ENCODE measurements around the gene FOSL1. TPM values are rescaled to one million over a fixed set of nuclear protein-coding genes. Genes with fewer than 3 reads are reported as not detected.

Gene FOSL1
- total and polyA plus RNA-seq, 2 of the 13 experiments (the other 11 are each of a cell fraction or from before 2014, with no cell fraction given), result 4.0 to 4.1 TPM

- peak; percentile 88 for TF ChIP-seq THRA (CRISPR knock-in tag; IDR thresholded peaks at IDR 0.05; ENCODE audit: borderline replicate concordance)
- TF ChIP-seq MTF2 (CRISPR knock-in tag; IDR thresholded peaks at IDR 0.05; ENCODE audit: borderline replicate concordance), result no peak
- no peak for TF ChIP-seq SP140L (CRISPR knock-in tag; IDR thresholded peaks at IDR 0.05; ENCODE audit: borderline replicate concordance)
- peak; percentile 27; the same call in 1 of the 2 replicates for TF ChIP-seq ZSCAN5A (CRISPR knock-in tag; IDR thresholded peaks at IDR 0.05; ENCODE audit: borderline replicate concordance)
- TF ChIP-seq RBFOX2 (IDR thresholded peaks at IDR 0.05; ENCODE audit: low read depth, low read length), result peak; percentile 71
- 0 out of 2 replicates have a peak, but pooled peaks have one; percentile 25 for TF ChIP-seq DNMT1 (CRISPR knock-in tag; IDR thresholded peaks at IDR 0.05)
- no peak for TF ChIP-seq ZNF597 (CRISPR knock-in tag; IDR thresholded peaks at IDR 0.05)
- no peak for TF ChIP-seq ZNF230 (CRISPR knock-in tag; IDR thresholded peaks at IDR 0.05)
- peak; percentile 55; the same call in 1 of the 2 replicates for TF ChIP-seq TFE3 (CRISPR knock-in tag; IDR thresholded peaks at IDR 0.05)
- TF ChIP-seq SMC3 (IDR thresholded peaks at IDR 0.05; ENCODE audit: low read length), result no peak
- peak; percentile 92; the same call in 1 of the 2 replicates for TF ChIP-seq KLF15 (CRISPR knock-in tag; IDR thresholded peaks at IDR 0.05; ENCODE audit: borderline replicate concordance)
- TF ChIP-seq TEAD2 (CRISPR knock-in tag; IDR thresholded peaks at IDR 0.05), result no peak
- 0 out of 2 replicates have a peak, but pooled peaks have one; percentile 5 for TF ChIP-seq DR1 (CRISPR knock-in tag; IDR thresholded peaks at IDR 0.05)
- peak; percentile 80 for TF ChIP-seq CBX1 (IDR thresholded peaks at IDR 0.05; ENCODE audit: low read depth)
- TF ChIP-seq ZNF605 (CRISPR knock-in tag; IDR thresholded peaks at IDR 0.05), result no peak
- no peak for TF ChIP-seq SIX1 (CRISPR knock-in tag; IDR thresholded peaks at IDR 0.05; ENCODE audit: borderline replicate concordance)
- no peak for TF ChIP-seq ZNF414 (CRISPR knock-in tag; IDR thresholded peaks at IDR 0.05)
- peak; percentile 68; the same call in 1 of the 2 replicates for TF ChIP-seq ZNF782 (CRISPR knock-in tag; IDR thresholded peaks at IDR 0.05; ENCODE audit: borderline replicate concordance)
- peak; percentile 85 for TF ChIP-seq ZNF776 (CRISPR knock-in tag; IDR thresholded peaks at IDR 0.05)
- TF ChIP-seq ZHX1 (CRISPR knock-in tag; IDR thresholded peaks at IDR 0.05; ENCODE audit: low read depth), result no peak
- no peak; the same call in 1 of the 2 replicates for TF ChIP-seq MTA1 (CRISPR knock-in tag; IDR thresholded peaks at IDR 0.05; ENCODE audit: borderline replicate concordance)
- peak; percentile 45; the same call in 1 of the 2 replicates for TF ChIP-seq PPARG (CRISPR knock-in tag; conservative IDR thresholded peaks at IDR 0.05)
Observed at GRCh38 chr11:65919141-65919572, 19.0 kb upstream of the FOSL1 start, which contains the start of gene DRAP1 (continued).
